B cell (primary cell): ENCODE data around the gene HTRA2. TPM values are rescaled to one million over a fixed set of nuclear protein-coding genes. Genes with fewer than 3 reads are reported as not detected.

ENCODE experiments used
- ATAC-seq: fragments of 200-7000 bp; cut with Tn5 transposase; one replicate; pipeline ENCODE4 v1.10.0; 2021; ENCODE audit warnings: low read depth, mild to moderate bottlenecking, moderate number of reproducible peaks, moderate library complexity
- CTCF ChIA-PET: fragments of 350-600 bp; sonication (Branson Sonifier 250); formaldehyde crosslinking; loops from one replicate; lab custom pipeline; 2021; ENCODE audit warnings: antibody characterized with exemption, inconsistent platforms; lab: Charles Lee
- POLR2A ChIA-PET: fragments of 350-600 bp; sonication (Branson Sonifier 250); formaldehyde crosslinking; loops from one replicate; lab custom pipeline; 2021; ENCODE audit warnings: antibody characterized with exemption; lab: Charles Lee
- DNase-seq: peaks from one replicate; pipeline ENCODE4 v3.0.0; 2013
- H2AFZ ChIP-seq: 2 replicates; pipeline ENCODE4 v1.6.1; 2012; ENCODE audit warnings: mild to moderate bottlenecking, low read depth, low read length; ENCODE audit not compliant: insufficient read depth, poor library complexity, severe bottlenecking
- H3K27ac ChIP-seq, 2 donors: 1 replicate in 1 of 2; 2 replicates in 1 of 2; pipeline ENCODE4 v1.5.1; 2012 to 2013; ENCODE audit warnings: low read length in 2 of 2, mild to moderate bottlenecking in 2 of 2, moderate library complexity in 1 of 2
- H3K27me3 ChIP-seq, 4 experiments: fragments of 200-600 bp in 1 of 4; sonication (generic) in 1 of 4; replicated peaks in 1 of 4; 1 replicate in 2 of 4; 2 replicates in 2 of 4; pipeline versions ENCODE4 v1.6.1 to v1.7.0; 2013 to 2016; ENCODE audit warnings: low read length in 3 of 4, mild to moderate bottlenecking in 2 of 4, mixed read lengths in 1 of 4, moderate library complexity in 1 of 4; ENCODE audit not compliant: insufficient read depth in 4 of 4, control insufficient read depth in 3 of 4; ENCODE audit errors: control extremely low read depth in 1 of 4
- H3K36me3 ChIP-seq, 2 experiments: replicated peaks in 1 of 2; 1 replicate in 1 of 2; 2 replicates in 1 of 2; pipeline versions ENCODE4 v1.6.1 to v1.7.1; 2013; ENCODE audit warnings: low read length in 1 of 2; ENCODE audit not compliant: insufficient read depth in 2 of 2, control insufficient read depth in 1 of 2; ENCODE audit errors: control extremely low read depth in 1 of 2, extremely low read depth in 1 of 2
- H3K4me1 ChIP-seq, 2 donors: fragments of 200-600 bp in 1 of 2; sonication (generic) in 1 of 2; 1 replicate in 1 of 2; 2 replicates in 1 of 2; pipeline versions ENCODE4 v1.5.1 to v1.6.1; 2013 to 2017; ENCODE audit warnings: low read length in 2 of 2; ENCODE audit not compliant: control insufficient read depth in 2 of 2, insufficient read depth in 2 of 2
- H3K4me2 ChIP-seq: replicated peaks from 2 replicates; pipeline ENCODE3; 2012; ENCODE audit warnings: mild to moderate bottlenecking, low read depth, low read length; ENCODE audit not compliant: poor library complexity, severe bottlenecking
- H3K4me3 ChIP-seq, 5 experiments: fragments of 200-600 bp in 1 of 5; sonication (generic) in 1 of 5; 1 replicate in 3 of 5; 2 replicates in 2 of 5; pipeline versions ENCODE4 v1.5.1 to v1.7.0; 2011 to 2016; ENCODE audit warnings: low read length in 4 of 5, mild to moderate bottlenecking in 4 of 5, low read depth in 2 of 5, control low read depth in 1 of 5, moderate library complexity in 1 of 5; ENCODE audit not compliant: insufficient read depth in 1 of 5; ENCODE audit errors: control extremely low read depth in 1 of 5, extremely low read depth in 1 of 5
- H3K79me2 ChIP-seq: fragments of 200-600 bp; sonication (generic); one replicate; pipeline ENCODE4 v1.6.0; 2016; ENCODE audit warnings: low read length; ENCODE audit not compliant: control insufficient read depth, insufficient read depth
- H3K9ac ChIP-seq: fragments of 200-600 bp; sonication (generic); 2 replicates; pipeline ENCODE4 v1.6.1; 2017; ENCODE audit warnings: mild to moderate bottlenecking, low read length, moderate library complexity
- H3K9me3 ChIP-seq, 3 donors: one replicate each; pipeline versions ENCODE4 v1.6.1 to v1.7.1; 2013; ENCODE audit warnings: low read length in 2 of 3; ENCODE audit not compliant: control insufficient read depth in 2 of 3, insufficient read depth in 1 of 3; ENCODE audit errors: control extremely low read depth in 1 of 3
- H4K20me1 ChIP-seq: 2 replicates; pipeline ENCODE4 v1.6.0; 2012; ENCODE audit warnings: mild to moderate bottlenecking, low read length; ENCODE audit not compliant: insufficient read depth, control insufficient read depth, poor library complexity, severe bottlenecking
- H3K27ac Mint-ChIP-seq: one replicate; pipeline ENCODE4 v1.8.0; 2021; ENCODE audit warnings: mixed read lengths
- H3K27me3 Mint-ChIP-seq: one replicate; pipeline ENCODE4 v1.8.0; 2021; ENCODE audit warnings: mixed read lengths
- H3K4me1 Mint-ChIP-seq: one replicate; pipeline ENCODE4 v1.8.0; 2021; ENCODE audit warnings: mixed read lengths
- H3K4me3 Mint-ChIP-seq: one replicate; pipeline ENCODE4 v1.8.0; 2021; ENCODE audit warnings: mixed read lengths
- H3K9me3 Mint-ChIP-seq: one replicate; pipeline ENCODE4 v1.8.0; 2022; ENCODE audit warnings: mixed read lengths; ENCODE audit not compliant: insufficient read depth
- CTCF ChIP-seq: fragments of 200-600 bp; IDR thresholded peaks from one replicate; pipeline ENCODE4 v1.8.0; 2022; ENCODE audit warnings: antibody characterized with exemption, mild to moderate bottlenecking
- EZH2 ChIP-seq: IDR thresholded peaks from 2 replicates; pipeline ENCODE4 v1.6.1; 2012; ENCODE audit warnings: borderline replicate concordance, low read depth, mild to moderate bottlenecking, moderate library complexity, low read length; ENCODE audit not compliant: insufficient read depth, poor library complexity, severe bottlenecking
- WGBS: methylation state at CpG from one replicate; pipeline ENCODE4 v1.1.5; 2013; ENCODE audit warnings: missing lambda C conversion rate; ENCODE audit not compliant: insufficient coverage; 5-methylcytosine and 5-hydroxymethylcytosine counted together
- intact Hi-C: fragments of 100-400 bp; cut with micrococcal nuclease; formaldehyde crosslinking; loops from one replicate; pipeline ENCODE4 v1.10.0; 2022
- polyA plus RNA-seq: library from polyadenylated mRNA; depleted of rRNA; stranded (reverse); fragments of >200 nt; gene quantifications from 2 replicates; pipeline ENCODE4 v1.2.3, GENCODE V29; 2012
- total RNA-seq, 2 donors: library from RNA; stranded (reverse); fragments of 120-200 nt in 1 of 2; gene quantifications; 1 replicate in 1 of 2; 2 replicates in 1 of 2; pipeline versions ENCODE4 v1.2.3 to v1.2.4, GENCODE V29; 2013 to 2022

Gene HTRA2
- total and polyA plus RNA-seq, 2 donors (not counting 1 experiment from before 2014, with no cell fraction given), result 52.8 to 111 TPM

- Histone ChIP-seq H3K9me3 (no peaks in the 10 kb centered on the region), H3K4me1 (peaks cover 24 to 36% of the 10 kb centered on the region in 2 donors), H4K20me1 (peaks cover 2% of the 10 kb centered on the region), H3K4me2 (no peak overlapping the region), H3K27ac (no peak overlapping the region), H3K27me3 (peaks cover 0 to 30% (median 22%) of the 10 kb centered on the region in 4 experiments), H3K36me3 (no peaks in the 10 kb centered on the region), H3K4me3 (no peak overlapping the region), H3K79me2 (peaks cover 11% of the 10 kb centered on the region), H3K9ac (no peak overlapping the region), H2AFZ (no peak overlapping the region)
- Mint-ChIP-seq H3K9me3 (no peaks in the 10 kb centered on the region), H3K27me3 (peaks cover 13% of the 10 kb centered on the region), H3K4me3 (peak overlapping the region; percentile 80), H3K4me1 (peaks cover 24% of the 10 kb centered on the region), H3K27ac (no peak overlapping the region)
- ATAC-seq (no peak), DNase-seq (no peak)
- intact Hi-C loops, result loop anchor here (10.0 kb wide), 1 partner anchor 155 kb away; no protein-coding TSS in a partner anchor
- no peak for TF ChIP-seq EZH2
- TF ChIP-seq CTCF, result no peak
- 100% methylated on average over 5 of the region's 7 CpGs for WGBS
- CTCF ChIA-PET, result interaction anchor here (1.0 to 2.5 kb wide), 4 partner anchors 9 to 44 kb away, joined by 3 to 10 read pairs (median 6); no protein-coding TSS in a partner anchor
- POLR2A ChIA-PET, result interaction anchor here (1.6 kb wide), 1 partner anchor 19 kb away, joined by 5 read pairs; no protein-coding TSS in a partner anchor
Observed at GRCh38 chr2:74550231-74550630, 20.5 kb downstream of the HTRA2 start.

GRCh38 chr2:74551530-74551929 is 21.8 kb downstream of the HTRA2 start:
- H4K20me1 ChIP-seq, result peaks cover 15% of the 10 kb centered on the region
- Mint-ChIP-seq H3K27ac (no peak overlapping the region), H3K9me3 (no peaks in the 10 kb centered on the region), H3K27me3 (peaks cover 13% of the 10 kb centered on the region), H3K4me1 (peaks cover 29% of the 10 kb centered on the region), H3K4me3 (peak overlapping the region; percentile 4)
- no peak for ATAC-seq
- no peak overlapping the region for H2AFZ ChIP-seq
- peaks cover 0 to 6% of the 10 kb centered on the region in 2 experiments for H3K36me3 ChIP-seq
- H3K4me1 ChIP-seq, result peaks cover 27 to 46% of the 10 kb centered on the region in 2 donors
- no peak for DNase-seq
- ChIA-PET CTCF (interaction anchor here (0.8 to 2.5 kb wide), 3 partner anchors 20 to 35 kb away, joined by 3 to 10 read pairs (median 8); partner anchors contain the start of genes AUP1 and HTRA2), POLR2A (interaction anchor here (0.7 kb wide), 1 partner anchor 23 kb away, joined by 6 read pairs; no protein-coding TSS in a partner anchor)
- H3K79me2 ChIP-seq, result peaks cover 11% of the 10 kb centered on the region
- H3K27me3 ChIP-seq, result peaks cover 0 to 30% (median 22%) of the 10 kb centered on the region in 4 experiments
- TF ChIP-seq EZH2 (no peak), CTCF (no peak)
- H3K4me2 ChIP-seq, result no peak overlapping the region
- H3K9me3 ChIP-seq, result no peaks in the 10 kb centered on the region
- H3K4me3 ChIP-seq, result no peak overlapping the region
- H3K9ac ChIP-seq, result no peak overlapping the region
- intact Hi-C loops, result loop anchor here (10.0 kb wide), 1 partner anchor 157 kb away; no protein-coding TSS in a partner anchor
- no peak overlapping the region for H3K27ac ChIP-seq
